Measurements from ENCODE around the gene DCXR. TPM values are rescaled to one million over a fixed set of nuclear protein-coding genes. Genes with fewer than 3 reads are reported as not detected.

DCXR gene
- total and polyA plus RNA-seq, 2 of the 4 experiments (the other 2 are of a cell fraction), result 36.6 to 139 TPM

DNA sequence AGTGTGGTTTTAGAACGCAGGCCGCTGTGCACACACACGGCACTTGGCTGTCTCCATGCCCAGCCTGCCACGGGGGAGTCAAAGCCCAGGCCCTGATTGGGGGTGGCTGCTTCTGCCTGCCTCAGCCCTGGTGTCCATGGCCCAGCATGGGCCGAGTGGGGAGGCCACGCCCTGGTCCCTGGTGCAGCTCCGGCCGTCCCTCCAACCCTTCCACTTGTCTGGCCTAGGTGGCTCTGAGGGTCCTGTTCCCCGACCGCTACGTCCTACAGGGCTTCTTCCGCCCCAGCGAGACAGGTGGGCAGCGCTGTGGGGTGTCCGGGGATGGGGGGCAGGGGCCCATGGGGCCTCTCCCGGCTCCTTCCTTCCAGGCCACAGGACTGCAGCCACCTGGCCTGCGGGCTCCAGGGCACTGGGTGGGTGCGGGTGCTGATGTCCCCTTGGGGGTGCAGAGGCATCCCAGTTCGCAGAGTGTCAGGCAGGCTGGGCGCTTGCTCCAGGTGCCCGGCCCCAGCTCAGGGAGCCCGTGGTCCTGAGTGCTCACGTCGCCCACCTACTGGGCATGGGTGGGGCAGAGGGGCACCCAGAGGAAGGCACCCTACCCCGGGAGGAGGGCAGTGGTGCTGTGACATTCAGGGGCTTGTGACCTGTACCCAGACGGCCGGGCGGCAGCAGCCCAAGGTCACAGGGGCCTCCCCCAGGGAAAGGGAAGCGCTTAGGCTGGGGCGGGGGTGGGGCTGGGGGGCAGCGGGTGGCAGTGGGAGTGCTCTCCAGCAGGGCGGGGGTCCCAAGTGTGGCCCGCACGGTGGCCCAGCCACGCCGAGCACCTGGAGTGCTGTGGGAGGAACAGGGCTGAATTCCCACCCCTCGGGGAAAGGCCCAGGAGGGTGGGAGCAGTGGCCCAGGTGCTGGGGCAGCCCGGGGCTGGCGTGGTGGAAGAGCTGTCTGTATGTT is 26.6 kb downstream of the DCXR start:
- Histone ChIP-seq H3K4ac (ENCODE audit: low read depth, low read length) (no peak overlapping the region), H3K9ac (ENCODE audit: low read depth, low read length) (no peak overlapping the region), H3K4me2 (ENCODE audit: low read depth, low read length) (no peak overlapping the region), H3K4me1 (ENCODE audit: control insufficient read depth, insufficient read depth, low read length) (peaks cover 7% of the 10 kb centered on the region), H3K79me1 (ENCODE audit: low read depth in 1 of 2, low read length in 2 of 2) (peaks cover 0 to 7% of the 10 kb centered on the region in 2 experiments; a peak in 2 of 4 replicates), H3K56ac (ENCODE audit: extremely low read depth, insufficient read depth, low read length) (no peak overlapping the region), H3K27ac (ENCODE audit: insufficient read depth, low read length) (no peak overlapping the region), H2AK5ac (ENCODE audit: low read depth, low read length) (no peak overlapping the region), H4K20me1 (ENCODE audit: insufficient read depth, low read length) (no peaks in the 10 kb centered on the region; the same call in 1 of the 2 replicates), H2AK9ac (replicated peaks; ENCODE audit: low read depth, low read length, poor library complexity) (peak overlapping the region; percentile 28), H3K9me3 (ENCODE audit: control insufficient read depth, insufficient read depth, low read length) (no peaks in the 10 kb centered on the region), H2AFZ (replicated peaks; ENCODE audit: low read length, poor library complexity) (no peak overlapping the region), H4K8ac (ENCODE audit: low read depth in 2 of 2, low read length in 2 of 2) (no peak overlapping the region), H3K18ac (ENCODE audit: low read depth, low read length) (no peak overlapping the region), H4K91ac (ENCODE audit: insufficient read depth, low read depth, low read length) (no peak overlapping the region), H2BK20ac (ENCODE audit: low read depth, low read length) (no peak overlapping the region), H2BK5ac (ENCODE audit: low read depth, low read length, poor library complexity, severe bottlenecking) (no peak overlapping the region), H3K27me3 (ENCODE audit: control insufficient read depth, insufficient read depth, low read length) (no peaks in the 10 kb centered on the region), H3K9me1 (ENCODE audit: insufficient read depth, low read length) (peaks cover 5% of the 10 kb centered on the region), H4K5ac (ENCODE audit: low read depth, low read length) (no peak overlapping the region), H3K4me3 (ENCODE audit: insufficient read depth, low read depth, low read length) (no peak overlapping the region), H3K36me3 (ENCODE audit: control insufficient read depth, insufficient read depth, low read length) (peaks cover 3% of the 10 kb centered on the region; the same call in 1 of the 2 replicates), H2BK15ac (ENCODE audit: low read depth, low read length) (no peak overlapping the region), H3K14ac (replicated peaks; ENCODE audit: low read depth, low read length) (no peak overlapping the region), H3K23ac (ENCODE audit: low read depth, low read length) (no peak overlapping the region), H2BK120ac (ENCODE audit: low read depth, low read length) (no peak overlapping the region)
- ChIA-PET POLR2A (ENCODE audit: unreplicated experiment) (no interaction called here), CTCF (no interaction called here)
- no TSS peak for BruUV-seq (replicated peaks)
- 93% methylated on average over 6 of the region's 39 CpGs; no CpG with 5 or more reads in 1 of the 2 experiments for WGBS, 2 experiments (ENCODE audit: extremely low coverage in 2 of 2, insufficient read length in 1 of 2)
- ATAC-seq (ENCODE audit: low read depth), result no peak
- no peak for DNase-seq
- intact Hi-C loops (cut with micrococcal nuclease) (no loop called here), in situ Hi-C loops (cut with MboI; ENCODE audit: low sequenced_read_pairs) (no loop called here), dilution Hi-C loops (cut with HindIII; ENCODE audit: low sequenced_read_pairs, unreplicated experiment) (no loop called here)
- TF ChIP-seq MAZ (IDR thresholded peaks at IDR 0.05; ENCODE audit: borderline replicate concordance, low read depth, low read length) (no peak), RAD21 (IDR thresholded peaks at IDR 0.05; ENCODE audit: low read length) (no peak), RCOR1 (IDR thresholded peaks at IDR 0.05; ENCODE audit: insufficient replicate concordance, low read length) (no peak), CHD1 (IDR thresholded peaks at IDR 0.05; ENCODE audit: low read depth, low read length) (no peak), POLR2A (IDR thresholded peaks at IDR 0.05; ENCODE audit: low read depth, low read length) (no peak), NFE2L2 (IDR thresholded peaks at IDR 0.05; ENCODE audit: low read depth, low read length) (no peak), MXI1 (IDR thresholded peaks at IDR 0.05; ENCODE audit: borderline replicate concordance, low read depth, low read length) (no peak), MAFK (IDR thresholded peaks at IDR 0.05; ENCODE audit: low read depth, low read length) (no peak)

Measured in IMR-90 (cell line).